ENCODE measurements around the gene MEX3B.

MEX3B gene

GRCh38 chr15:82045892-82046665, at the start of gene MEX3B:
Gene MEX3B (minus strand): TSS chr15:82046018. CDS start chr15:82045705, 313 bp downstream.
- no peak for FAIRE-seq
- peak; percentile 93 for DNase-seq (ENCODE audit: insufficient read length, low spot score)
- TF ChIP-seq POLR2A (IDR thresholded peaks at IDR 0.05; ENCODE audit: low read depth, low read length): peak; percentile 40; the same call in 1 of the 2 replicates

- DNase-seq (ENCODE audit: insufficient read length, low spot score): peak; percentile 38
Observed at GRCh38 chr15:82093774-82094211, 48.0 kb upstream of the MEX3B start.

GRCh38 chr15:82093325-82093724, 47.5 kb upstream of the MEX3B start:
- DNase-seq (ENCODE audit: insufficient read length, low spot score) (no peak), FAIRE-seq (no peak)
- no peak for TF ChIP-seq POLR2A (IDR thresholded peaks at IDR 0.05; ENCODE audit: low read depth, low read length)

More at GRCh38 chr15:82093774-82094211, 48.0 kb upstream of the MEX3B start:
- no peak for TF ChIP-seq POLR2A (IDR thresholded peaks at IDR 0.05; ENCODE audit: low read depth, low read length)
- no peak for FAIRE-seq

- no peak for TF ChIP-seq POLR2A (IDR thresholded peaks at IDR 0.05; ENCODE audit: low read depth, low read length)
- no peak for DNase-seq (ENCODE audit: insufficient read length, low spot score)
- no peak for FAIRE-seq
Observed at GRCh38 chr15:82091636-82092140, 45.9 kb upstream of the MEX3B start.

GRCh38 chr15:82086243-82086995, 40.6 kb upstream of the MEX3B start:
- FAIRE-seq (no peak), DNase-seq (ENCODE audit: insufficient read length, low spot score) (no peak)
- TF ChIP-seq POLR2A (IDR thresholded peaks at IDR 0.05; ENCODE audit: low read depth, low read length): no peak

GRCh38 chr15:82081914-82082762, 36.3 kb upstream of the MEX3B start:
- no peak for FAIRE-seq
- TF ChIP-seq POLR2A (IDR thresholded peaks at IDR 0.05; ENCODE audit: low read depth, low read length): no peak
- DNase-seq (ENCODE audit: insufficient read length, low spot score): peak; percentile 67

- no peak for DNase-seq (ENCODE audit: insufficient read length, low spot score)
- FAIRE-seq: no peak
- no peak for TF ChIP-seq POLR2A (IDR thresholded peaks at IDR 0.05; ENCODE audit: low read depth, low read length)
Observed at GRCh38 chr15:82080774-82081173, 35.0 kb upstream of the MEX3B start.

GRCh38 chr15:82079736-82080135, 33.9 kb upstream of the MEX3B start:
- no peak for FAIRE-seq
- no peak for TF ChIP-seq POLR2A (IDR thresholded peaks at IDR 0.05; ENCODE audit: low read depth, low read length)
- no peak for DNase-seq (ENCODE audit: insufficient read length, low spot score)

- no peak for TF ChIP-seq POLR2A (IDR thresholded peaks at IDR 0.05; ENCODE audit: low read depth, low read length)
- no peak for FAIRE-seq
Observed at GRCh38 chr15:82074610-82075009, 28.8 kb upstream of the MEX3B start.

GRCh38 chr15:82072926-82073537, 27.2 kb upstream of the MEX3B start:
- FAIRE-seq: no peak

More at GRCh38 chr15:82074610-82075009, 28.8 kb upstream of the MEX3B start:
- no peak for DNase-seq (ENCODE audit: insufficient read length, low spot score)

GRCh38 chr15:82066455-82066854, 20.6 kb upstream of the MEX3B start:
- TF ChIP-seq POLR2A (IDR thresholded peaks at IDR 0.05; ENCODE audit: low read depth, low read length): no peak
- DNase-seq (ENCODE audit: insufficient read length, low spot score) (no peak), FAIRE-seq (no peak)

More at GRCh38 chr15:82072926-82073537, 27.2 kb upstream of the MEX3B start:
- TF ChIP-seq POLR2A (IDR thresholded peaks at IDR 0.05; ENCODE audit: low read depth, low read length): no peak
- no peak for DNase-seq (ENCODE audit: insufficient read length, low spot score)

GRCh38 chr15:82064824-82065223, 19.0 kb upstream of the MEX3B start:
- no peak for DNase-seq (ENCODE audit: insufficient read length, low spot score)
- no peak for FAIRE-seq
- no peak for TF ChIP-seq POLR2A (IDR thresholded peaks at IDR 0.05; ENCODE audit: low read depth, low read length)

All from H54 (cell line).